ENCODE results near the gene LCN15.

The LCN15 gene

DNA sequence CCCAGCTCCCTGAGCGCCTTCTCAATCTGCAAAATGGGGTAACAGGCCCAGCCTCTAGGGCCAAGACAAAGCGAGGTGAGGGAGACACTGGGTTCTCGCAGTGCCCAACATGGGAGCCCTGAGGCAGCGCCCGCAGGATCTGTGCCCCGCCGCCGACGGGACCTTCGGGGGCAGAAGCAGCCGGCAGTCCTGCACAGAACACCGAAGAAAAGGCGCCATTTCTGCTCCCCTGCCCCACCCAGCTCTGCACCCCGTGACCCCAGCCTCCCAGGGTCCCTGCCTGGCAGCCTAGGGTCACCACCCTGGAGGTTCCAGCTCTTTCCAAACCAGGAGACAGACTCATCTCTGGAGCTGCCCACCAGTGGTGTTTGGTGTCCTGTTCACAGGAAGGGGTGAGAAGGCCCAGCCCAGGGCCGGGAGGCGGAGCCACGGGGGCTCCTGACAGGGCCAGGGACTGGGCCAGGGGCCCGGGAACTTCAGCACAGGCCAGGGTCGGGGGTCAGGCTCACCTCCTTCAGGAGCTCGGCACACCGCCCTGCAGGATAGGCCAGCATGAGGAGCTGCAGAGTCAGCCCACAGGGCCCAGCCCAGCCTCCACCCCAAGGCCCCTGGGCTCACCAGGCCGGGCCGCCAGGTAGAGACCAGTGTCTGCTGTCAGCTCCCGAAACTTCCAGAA, 9.6 kb downstream of the LCN15 start:
- no peak for DNase-seq

DNA sequence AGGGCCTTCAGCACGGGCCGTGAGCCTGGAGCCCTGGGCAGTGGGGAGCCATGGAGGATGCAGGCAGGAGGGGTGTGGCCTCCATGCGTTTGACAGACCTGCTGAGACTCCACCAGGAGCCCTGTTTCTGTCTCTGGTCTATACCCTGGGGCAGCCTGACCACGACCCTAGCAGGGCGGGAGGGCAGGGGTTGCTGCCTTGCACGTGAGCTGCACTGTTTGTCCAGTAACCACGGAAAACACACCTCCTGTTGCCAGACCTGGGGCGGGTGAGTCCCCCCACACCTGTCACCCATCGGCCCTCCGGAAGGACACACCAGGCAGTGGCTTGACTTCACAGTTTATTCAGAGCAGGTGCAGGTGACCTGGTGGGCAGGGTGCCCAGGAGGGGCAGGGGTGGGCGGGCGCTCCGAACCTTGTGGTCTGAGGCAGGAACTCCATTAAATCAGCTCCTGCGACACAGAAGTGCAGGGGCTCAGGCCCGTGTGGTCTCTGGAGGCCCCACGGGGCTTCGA, 10.2 kb downstream of the LCN15 start:
- no peak for DNase-seq

DNA sequence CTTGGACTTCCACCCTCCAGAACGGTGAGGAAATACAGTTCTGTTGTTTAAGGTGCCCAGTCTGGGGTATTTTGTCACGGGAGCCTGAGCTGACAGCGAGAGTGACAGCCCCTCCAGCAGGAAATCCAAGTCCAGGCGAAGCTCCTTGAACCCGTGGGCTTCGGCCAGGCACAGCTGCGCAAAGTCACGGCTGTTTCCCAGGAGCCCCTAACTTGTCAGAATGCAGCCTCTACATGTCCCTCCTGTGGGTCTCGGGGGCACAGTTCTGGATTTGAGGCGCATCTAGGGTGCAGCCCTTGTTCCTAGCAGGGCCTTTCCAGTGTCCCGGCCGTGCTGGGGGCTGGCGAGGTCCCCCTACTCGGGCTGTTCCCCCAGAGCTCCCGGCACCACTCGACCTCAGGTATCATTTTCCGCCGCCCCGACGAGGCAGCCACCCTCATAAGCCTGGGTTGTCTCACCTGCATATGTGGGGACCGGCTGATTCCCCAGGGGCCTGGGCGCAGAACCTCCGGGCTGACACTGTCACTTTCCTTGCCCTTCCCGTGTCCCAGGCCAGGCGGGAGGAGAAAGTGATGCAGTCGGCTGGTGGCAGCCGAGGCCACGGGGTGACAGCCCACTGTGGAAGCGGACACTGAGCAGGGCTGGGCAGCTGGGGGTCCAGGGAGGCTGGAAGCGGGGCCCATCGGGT, 10.8 kb downstream of the LCN15 start:
- no peak for DNase-seq

DNA sequence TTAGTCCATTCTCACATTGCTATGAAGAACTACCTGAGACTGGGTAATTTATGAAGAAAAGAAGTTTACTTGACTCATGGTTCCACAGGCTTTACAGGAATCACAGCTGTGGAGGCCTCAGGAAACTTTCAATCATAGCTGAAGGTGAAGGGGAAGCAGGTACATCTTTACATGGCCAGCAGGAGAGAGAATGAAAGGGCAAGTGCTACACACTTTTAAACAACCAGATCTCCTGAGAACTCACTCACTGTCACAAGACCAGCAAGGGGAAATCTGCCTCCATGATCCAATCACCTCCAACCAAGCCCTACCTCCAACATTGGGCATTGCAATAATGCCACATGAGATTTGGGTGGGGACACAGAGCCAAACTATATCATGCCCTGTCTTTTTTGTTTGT, 12.5 kb downstream of the LCN15 start:
- no peak for DNase-seq

GRCh38 chr9:136751244-136751643, 13.1 kb downstream of the LCN15 start:
- DNase-seq = no peak

DNA sequence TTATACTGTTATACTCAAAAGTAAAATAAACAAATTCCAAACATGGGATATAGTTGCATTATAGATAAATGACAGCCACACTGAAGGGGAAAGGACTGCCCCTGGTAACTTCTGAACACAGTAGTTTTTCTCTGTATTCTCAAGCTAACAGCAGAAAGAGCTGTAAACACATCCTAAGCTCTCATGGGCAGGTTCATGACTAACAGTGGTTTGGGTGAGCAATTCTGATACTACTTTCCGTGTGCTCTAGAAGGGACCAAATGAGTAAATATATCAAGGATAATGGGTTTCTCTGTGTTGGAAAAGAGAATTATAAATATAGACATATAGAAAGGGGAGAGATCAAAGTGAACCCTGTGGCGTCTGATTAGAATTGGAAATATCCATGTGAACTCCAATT, 13.8 kb downstream of the LCN15 start:
- DNase-seq = no peak

DNA sequence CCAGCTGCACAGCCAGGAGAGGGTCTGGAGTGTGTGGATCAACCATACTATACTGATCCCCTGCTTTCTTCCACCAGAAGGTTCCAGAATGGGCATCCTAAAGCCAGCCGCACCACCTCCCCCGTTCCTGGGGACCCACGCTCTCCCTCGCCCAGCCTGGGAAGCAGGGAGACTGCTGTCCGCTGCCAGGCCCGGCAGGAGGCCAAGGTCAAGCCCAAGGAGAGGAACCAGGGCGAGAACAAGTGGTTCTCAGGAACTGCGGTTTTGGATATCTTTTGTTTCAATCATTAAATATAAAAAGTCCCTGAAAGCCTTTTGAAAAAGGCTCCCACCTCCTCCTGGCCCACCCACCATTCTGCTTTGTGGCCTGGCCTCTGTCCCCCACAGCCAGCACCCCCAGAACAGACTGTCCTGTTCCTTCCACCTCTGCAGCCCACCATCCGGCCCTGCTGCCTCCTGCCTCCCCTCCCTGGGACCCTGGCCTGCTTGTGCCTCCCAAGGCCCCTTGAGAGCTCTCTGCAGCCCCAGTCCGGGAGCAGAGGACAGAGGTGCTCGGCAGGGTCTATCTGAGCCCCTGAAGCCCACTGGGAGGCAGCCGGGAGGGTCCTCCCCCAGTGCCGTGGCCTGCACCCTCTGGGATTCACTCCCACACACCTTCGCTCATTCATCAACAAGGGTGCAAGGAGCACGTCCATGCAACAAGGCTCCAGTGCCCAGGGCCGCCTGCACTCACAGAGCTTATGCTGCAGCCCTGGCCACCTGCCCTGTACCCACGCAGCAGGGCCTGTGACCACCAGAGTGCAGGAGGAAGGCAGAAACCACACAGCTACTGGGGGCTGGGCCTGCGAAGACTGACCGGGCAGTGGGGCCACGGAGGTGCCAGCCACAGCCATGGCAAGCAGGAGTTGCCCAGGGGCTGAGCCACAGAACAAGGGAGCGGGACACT, 15.4 kb downstream of the LCN15 start:
- no peak for DNase-seq

GRCh38 chr9:136748201-136748600, 16.1 kb downstream of the LCN15 start, which contains the start of gene LCN6:
LCN6 (minus strand) TSS chr9:136748525; CDS start chr9:136748483, 42 bp downstream.
- no peak for DNase-seq

DNA sequence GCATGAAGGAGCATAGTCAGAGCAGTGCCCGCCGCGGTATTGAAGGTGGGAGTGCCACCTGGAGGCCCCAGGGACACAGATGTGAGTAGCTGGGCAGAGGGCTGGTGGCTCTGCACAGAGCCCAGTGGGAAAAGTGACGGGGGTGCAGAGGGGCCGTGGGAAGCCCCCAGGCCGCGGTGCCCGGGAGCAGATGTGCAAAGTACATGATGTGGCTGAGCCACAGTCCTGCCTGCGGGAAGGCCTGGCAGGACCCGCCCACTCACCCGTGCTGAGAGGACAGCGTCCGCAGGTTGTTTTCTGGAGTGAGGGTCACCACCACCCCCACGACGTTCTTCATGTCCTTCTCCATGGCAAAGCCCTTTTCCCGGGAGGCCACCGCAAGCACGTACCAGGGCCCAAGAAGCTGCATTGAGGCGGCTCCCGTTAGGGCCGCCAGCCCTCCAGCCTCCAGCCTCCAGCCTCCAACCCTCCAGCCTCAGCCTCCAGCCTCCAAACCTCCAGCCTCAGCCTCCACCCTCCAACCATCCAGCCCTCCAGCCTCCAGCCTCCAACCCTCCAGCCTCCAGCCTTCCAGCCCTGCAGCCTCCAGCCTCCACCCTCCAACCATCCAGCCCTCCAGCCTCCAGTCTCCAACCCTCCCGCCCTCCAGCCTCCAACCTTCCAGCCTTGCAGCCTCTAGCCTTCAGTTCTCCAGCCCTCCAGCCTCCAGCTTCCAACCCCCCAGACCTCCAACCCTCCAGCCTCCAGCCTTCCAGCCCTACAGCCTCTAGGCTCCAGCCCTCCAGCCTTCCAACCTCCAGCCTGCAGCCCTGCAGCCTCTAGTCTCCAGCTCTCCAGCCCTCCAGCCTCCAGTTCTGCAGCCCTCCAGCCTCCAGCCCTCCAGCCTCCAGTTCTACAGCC, 16.9 kb downstream of the LCN15 start:
- DNase-seq = no peak

GRCh38 chr9:136746621-136747020, 17.7 kb downstream of the LCN15 start:
- DNase-seq = no peak

DNA sequence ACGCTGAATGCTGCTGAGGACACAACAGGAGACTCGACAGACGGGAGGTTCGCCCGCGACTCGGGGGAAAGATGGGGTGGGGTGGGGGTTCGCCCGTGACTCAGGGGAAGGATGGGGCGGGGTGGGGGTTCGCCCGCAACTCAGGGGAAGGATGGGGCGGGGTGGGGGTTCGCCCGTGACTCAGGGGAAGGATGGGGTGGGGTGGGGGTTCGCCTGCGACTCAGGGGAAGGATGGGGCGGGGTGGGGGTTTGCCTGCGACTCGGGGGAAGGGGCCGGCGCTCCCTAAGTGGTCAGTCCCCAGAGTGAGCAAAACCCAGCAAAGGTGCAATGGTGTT, 18.2 kb downstream of the LCN15 start:
- no peak for DNase-seq

- DNase-seq = no peak
These were observed 18.7 kb downstream of the LCN15 start for GRCh38 chr9:136745389-136746154.

- no peak for DNase-seq
These were observed 19.5 kb downstream of the LCN15 start for GRCh38 chr9:136744773-136745172.

- DNase-seq = no peak
These were observed 20.6 kb downstream of the LCN15 start for GRCh38 chr9:136743639-136744211.

- no peak for DNase-seq
These were observed 21.5 kb downstream of the LCN15 start, which contains the start of gene LCN10 for GRCh38 chr9:136742591-136743391. LCN10 (minus strand) TSS chr9:136742940; CDS start chr9:136742903, 37 bp downstream.

- no peak for DNase-seq
These were observed 22.3 kb downstream of the LCN15 start for GRCh38 chr9:136741883-136742571.

GRCh38 chr9:136740971-136741882, 23.1 kb downstream of the LCN15 start:
- DNase-seq = no peak

GRCh38 chr9:136740491-136740890, 23.8 kb downstream of the LCN15 start:
- DNase-seq = no peak
